ENCODE data around the gene MYMX. TPM values are rescaled to one million over a fixed set of nuclear protein-coding genes. Genes with fewer than 3 reads are reported as not detected.

MYMX gene
- total RNA-seq, 1 experiment from 2014 or later = not detected

DNA sequence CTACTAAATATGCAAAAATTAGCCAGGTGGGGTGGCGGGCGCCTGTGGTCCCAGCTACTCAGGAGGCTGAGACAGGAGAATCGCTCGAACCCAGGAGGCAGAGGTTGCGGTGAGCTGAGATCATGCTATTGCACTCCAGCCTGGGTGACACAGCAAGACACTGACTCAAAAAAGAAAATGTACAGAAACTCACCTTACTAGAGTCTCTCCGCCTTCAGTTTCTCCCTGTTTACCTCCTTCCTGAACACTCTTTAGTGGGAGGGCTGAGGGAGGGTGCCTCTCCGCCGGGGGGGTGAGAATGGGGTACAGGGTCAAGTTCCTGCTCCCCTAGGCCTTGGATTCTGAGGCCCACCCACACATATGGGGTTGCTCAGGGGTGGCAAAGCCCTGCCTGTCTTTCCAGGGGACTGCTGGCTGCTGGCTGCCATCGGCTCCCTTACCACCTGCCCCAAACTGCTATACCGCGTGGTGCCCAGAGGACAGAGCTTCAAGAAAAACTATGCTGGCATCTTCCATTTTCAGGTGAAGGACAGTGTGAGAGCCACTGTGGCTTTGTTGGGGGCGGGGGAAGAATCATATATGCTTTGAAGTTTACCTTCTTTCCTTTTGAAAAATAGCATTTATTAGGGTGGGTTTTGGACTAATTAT, 44.7 kb upstream of the MYMX start:
- no peak overlapping the region for H3K4me3 Mint-ChIP-seq (ENCODE audit: low read depth, unreplicated experiment)
- BruUV-seq (replicated peaks) = no TSS peak

DNA sequence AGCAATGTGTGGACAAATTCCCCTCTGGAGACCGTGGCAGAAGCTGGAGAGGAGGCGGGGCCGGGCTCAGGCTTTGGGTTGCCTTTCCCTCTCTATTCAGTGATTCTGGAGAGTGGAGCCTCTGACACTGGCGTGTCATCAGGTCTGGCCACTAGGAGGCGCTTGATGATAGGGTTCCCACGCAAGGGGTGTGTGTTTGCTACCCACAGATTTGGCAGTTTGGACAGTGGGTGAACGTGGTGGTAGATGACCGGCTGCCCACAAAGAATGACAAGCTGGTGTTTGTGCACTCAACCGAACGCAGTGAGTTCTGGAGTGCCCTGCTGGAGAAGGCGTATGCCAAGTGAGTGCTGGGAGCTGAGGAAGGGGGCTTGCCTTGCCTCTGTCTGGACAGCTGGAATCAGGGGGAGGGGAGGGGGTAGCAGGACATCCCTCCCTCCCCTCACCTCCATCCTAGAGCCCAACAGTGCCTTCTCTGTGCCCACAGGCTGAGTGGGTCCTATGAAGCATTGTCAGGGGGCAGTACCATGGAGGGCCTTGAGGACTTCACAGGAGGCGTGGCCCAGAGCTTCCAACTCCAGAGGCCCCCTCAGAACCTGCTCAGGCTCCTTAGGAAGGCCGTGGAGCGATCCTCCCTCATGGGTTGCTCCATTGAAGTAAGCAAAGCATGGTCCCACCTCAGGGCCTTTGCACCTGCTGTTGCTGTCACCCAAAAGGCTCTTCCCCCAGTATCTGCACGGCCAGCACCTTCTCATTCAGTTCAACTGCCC, 43.8 kb upstream of the MYMX start:
- TF ChIP-seq, protein P1, sequence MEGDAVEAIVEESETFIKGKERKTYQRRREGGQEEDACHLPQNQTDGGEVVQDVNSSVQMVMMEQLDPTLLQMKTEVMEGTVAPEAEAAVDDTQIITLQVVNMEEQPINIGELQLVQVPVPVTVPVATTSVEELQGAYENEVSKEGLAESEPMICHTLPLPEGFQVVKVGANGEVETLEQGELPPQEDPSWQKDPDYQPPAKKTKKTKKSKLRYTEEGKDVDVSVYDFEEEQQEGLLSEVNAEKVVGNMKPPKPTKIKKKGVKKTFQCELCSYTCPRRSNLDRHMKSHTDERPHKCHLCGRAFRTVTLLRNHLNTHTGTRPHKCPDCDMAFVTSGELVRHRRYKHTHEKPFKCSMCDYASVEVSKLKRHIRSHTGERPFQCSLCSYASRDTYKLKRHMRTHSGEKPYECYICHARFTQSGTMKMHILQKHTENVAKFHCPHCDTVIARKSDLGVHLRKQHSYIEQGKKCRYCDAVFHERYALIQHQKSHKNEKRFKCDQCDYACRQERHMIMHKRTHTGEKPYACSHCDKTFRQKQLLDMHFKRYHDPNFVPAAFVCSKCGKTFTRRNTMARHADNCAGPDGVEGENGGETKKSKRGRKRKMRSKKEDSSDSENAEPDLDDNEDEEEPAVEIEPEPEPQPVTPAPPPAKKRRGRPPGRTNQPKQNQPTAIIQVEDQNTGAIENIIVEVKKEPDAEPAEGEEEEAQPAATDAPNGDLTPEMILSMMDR (IDR thresholded peaks at IDR 0.05; ENCODE audit: unreplicated experiment) = peak; percentile 95
- Mint-ChIP-seq H3K9me3 (ENCODE audit: low read depth, unreplicated experiment) (no peaks in the 10 kb centered on the region), H3K4me3 (ENCODE audit: low read depth, unreplicated experiment) (no peak overlapping the region), H3K27me3 (ENCODE audit: unreplicated experiment) (peaks cover 50% of the 10 kb centered on the region), H3K4me1 (ENCODE audit: low read depth, unreplicated experiment) (peaks cover 11% of the 10 kb centered on the region), H3K27ac (ENCODE audit: unreplicated experiment) (no peak overlapping the region), H3K36me3 (ENCODE audit: insufficient read depth, unreplicated experiment) (no peaks in the 10 kb centered on the region)
- CTCF ChIA-PET = interaction anchor here (0.7 to 1.8 kb wide), 13 partner anchors 12 to 167 kb away, joined by 3 to 12 read pairs (median 3); partner anchors contain the start of genes HSP90AB1 and SLC35B2
- no TSS peak for BruUV-seq (replicated peaks)
- peak; percentile 90 for DNase-seq
- intact Hi-C loops (cut with micrococcal nuclease; ENCODE audit: unreplicated experiment) = loop anchor here (1.0 to 5.0 kb wide), 3 partner anchors 44 to 165 kb away; partner anchors contain the start of gene MYMX

More for the DNA sequence above, 44.7 kb upstream of the MYMX start:
- Mint-ChIP-seq H3K27ac (ENCODE audit: unreplicated experiment) (no peak overlapping the region), H3K27me3 (ENCODE audit: unreplicated experiment) (peaks cover 56% of the 10 kb centered on the region), H3K9me3 (ENCODE audit: low read depth, unreplicated experiment) (no peaks in the 10 kb centered on the region), H3K36me3 (ENCODE audit: insufficient read depth, unreplicated experiment) (no peaks in the 10 kb centered on the region), H3K4me1 (ENCODE audit: low read depth, unreplicated experiment) (peaks cover 11% of the 10 kb centered on the region)
- intact Hi-C loops (cut with micrococcal nuclease; ENCODE audit: unreplicated experiment) = loop anchor here (1.0 to 5.0 kb wide), 3 partner anchors 45 to 166 kb away; partner anchors contain the start of gene MYMX
- no peak for DNase-seq
- TF ChIP-seq, protein P1 (IDR thresholded peaks at IDR 0.05; ENCODE audit: unreplicated experiment) = no peak
- CTCF ChIA-PET = interaction anchor here (0.7 to 1.8 kb wide), 9 partner anchors 38 to 133 kb away, joined by 3 to 12 read pairs (median 3); partner anchors contain the start of genes HSP90AB1, MRPL14, SLC35B2 and TMEM63B

DNA sequence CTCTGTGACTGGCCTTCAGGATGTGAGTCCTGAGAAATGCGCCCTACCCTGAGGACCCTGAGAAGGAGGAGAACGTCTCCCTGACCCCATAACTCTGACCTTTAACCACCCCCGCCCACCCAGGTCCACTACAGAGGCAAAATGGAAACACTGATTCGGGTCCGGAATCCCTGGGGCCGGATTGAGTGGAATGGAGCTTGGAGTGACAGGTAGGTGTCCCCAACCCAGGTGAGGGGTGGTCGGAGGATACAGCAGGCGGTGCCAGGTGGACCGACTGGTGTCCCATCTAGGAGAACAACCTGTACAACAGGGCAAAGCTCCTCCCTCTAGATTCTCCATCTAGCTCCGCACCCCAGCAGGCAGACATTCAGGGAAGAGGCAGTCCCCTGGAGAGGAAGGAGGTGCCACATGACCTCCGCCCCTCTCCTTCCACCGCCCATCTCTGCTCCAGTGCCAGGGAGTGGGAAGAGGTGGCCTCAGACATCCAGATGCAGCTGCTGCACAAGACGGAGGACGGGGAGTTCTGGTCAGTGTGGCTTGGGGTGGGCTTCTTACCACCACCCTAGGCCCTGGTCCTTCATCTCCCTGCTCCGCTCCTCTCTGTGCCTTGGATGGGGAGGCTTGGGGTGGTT, 40.5 kb upstream of the MYMX start:
- Mint-ChIP-seq H3K4me1 (ENCODE audit: low read depth, unreplicated experiment) (peaks cover 22% of the 10 kb centered on the region), H3K27ac (ENCODE audit: unreplicated experiment) (no peak overlapping the region), H3K27me3 (ENCODE audit: unreplicated experiment) (peaks cover 28% of the 10 kb centered on the region), H3K4me3 (ENCODE audit: low read depth, unreplicated experiment) (no peak overlapping the region), H3K36me3 (ENCODE audit: insufficient read depth, unreplicated experiment) (no peaks in the 10 kb centered on the region), H3K9me3 (ENCODE audit: low read depth, unreplicated experiment) (no peaks in the 10 kb centered on the region)
- intact Hi-C loops (cut with micrococcal nuclease; ENCODE audit: unreplicated experiment) = no loop called here
- no peak for DNase-seq
- CTCF ChIA-PET = interaction anchor here (0.7 kb wide), 1 partner anchor 57 kb away, joined by 3 read pairs; no protein-coding TSS in a partner anchor
- TF ChIP-seq, protein P1 (IDR thresholded peaks at IDR 0.05; ENCODE audit: unreplicated experiment) = no peak
- BruUV-seq (replicated peaks) = no TSS peak

DNA sequence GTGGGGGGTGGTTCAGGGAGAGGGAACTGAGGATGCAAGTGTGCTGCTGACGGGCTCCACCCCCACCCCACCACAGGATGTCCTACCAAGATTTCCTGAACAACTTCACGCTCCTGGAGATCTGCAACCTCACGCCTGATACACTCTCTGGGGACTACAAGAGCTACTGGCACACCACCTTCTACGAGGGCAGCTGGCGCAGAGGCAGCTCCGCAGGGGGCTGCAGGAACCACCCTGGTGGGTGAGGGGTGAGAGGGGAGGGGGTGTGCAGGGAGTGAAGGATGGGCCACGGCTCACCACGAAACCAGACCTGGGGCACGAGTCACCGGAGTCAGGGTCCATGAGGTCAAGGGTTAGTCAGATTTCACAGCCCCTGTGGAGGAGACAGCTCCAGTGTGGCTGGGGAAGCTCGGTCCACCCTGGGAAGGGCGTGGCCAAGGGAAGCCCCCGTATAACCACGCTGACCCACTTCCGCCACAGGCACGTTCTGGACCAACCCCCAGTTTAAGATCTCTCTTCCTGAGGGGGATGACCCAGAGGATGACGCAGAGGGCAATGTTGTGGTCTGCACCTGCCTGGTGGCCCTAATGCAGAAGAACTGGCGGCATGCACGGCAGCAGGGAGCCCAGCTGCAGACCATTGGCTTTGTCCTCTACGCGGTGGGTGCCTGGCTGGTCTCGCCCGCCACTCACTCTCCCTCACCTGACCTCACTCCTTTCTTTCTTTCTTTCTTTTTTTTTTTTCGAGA, 39.8 kb upstream of the MYMX start:
- TF ChIP-seq, protein P1 (IDR thresholded peaks at IDR 0.05; ENCODE audit: unreplicated experiment) = no peak
- DNase-seq = no peak
- BruUV-seq (replicated peaks) = no TSS peak
- Mint-ChIP-seq H3K4me1 (ENCODE audit: low read depth, unreplicated experiment) (peaks cover 22% of the 10 kb centered on the region), H3K27me3 (ENCODE audit: unreplicated experiment) (peaks cover 21% of the 10 kb centered on the region), H3K36me3 (ENCODE audit: insufficient read depth, unreplicated experiment) (no peaks in the 10 kb centered on the region), H3K27ac (ENCODE audit: unreplicated experiment) (no peak overlapping the region), H3K4me3 (ENCODE audit: low read depth, unreplicated experiment) (no peak overlapping the region), H3K9me3 (ENCODE audit: low read depth, unreplicated experiment) (no peaks in the 10 kb centered on the region)
- intact Hi-C loops (cut with micrococcal nuclease; ENCODE audit: unreplicated experiment) = no loop called here
- CTCF ChIA-PET = interaction anchor here (0.6 to 0.7 kb wide), 3 partner anchors 51 to 1231 kb away, joined by 3 read pairs; no protein-coding TSS in a partner anchor
